Measurements from ENCODE around the gene FGFR3.

GRCh38 chr4:1768367-1769034, 24.6 kb upstream of the FGFR3 start:
- TF ChIP-seq, protein P1, sequence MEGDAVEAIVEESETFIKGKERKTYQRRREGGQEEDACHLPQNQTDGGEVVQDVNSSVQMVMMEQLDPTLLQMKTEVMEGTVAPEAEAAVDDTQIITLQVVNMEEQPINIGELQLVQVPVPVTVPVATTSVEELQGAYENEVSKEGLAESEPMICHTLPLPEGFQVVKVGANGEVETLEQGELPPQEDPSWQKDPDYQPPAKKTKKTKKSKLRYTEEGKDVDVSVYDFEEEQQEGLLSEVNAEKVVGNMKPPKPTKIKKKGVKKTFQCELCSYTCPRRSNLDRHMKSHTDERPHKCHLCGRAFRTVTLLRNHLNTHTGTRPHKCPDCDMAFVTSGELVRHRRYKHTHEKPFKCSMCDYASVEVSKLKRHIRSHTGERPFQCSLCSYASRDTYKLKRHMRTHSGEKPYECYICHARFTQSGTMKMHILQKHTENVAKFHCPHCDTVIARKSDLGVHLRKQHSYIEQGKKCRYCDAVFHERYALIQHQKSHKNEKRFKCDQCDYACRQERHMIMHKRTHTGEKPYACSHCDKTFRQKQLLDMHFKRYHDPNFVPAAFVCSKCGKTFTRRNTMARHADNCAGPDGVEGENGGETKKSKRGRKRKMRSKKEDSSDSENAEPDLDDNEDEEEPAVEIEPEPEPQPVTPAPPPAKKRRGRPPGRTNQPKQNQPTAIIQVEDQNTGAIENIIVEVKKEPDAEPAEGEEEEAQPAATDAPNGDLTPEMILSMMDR (IDR thresholded peaks at IDR 0.05): no peak
- no peak for TF ChIP-seq POLR2AphosphoS5 (IDR thresholded peaks at IDR 0.05)

Data from upper lobe of left lung (tissue), 4 donors.